ENCODE results near the gene NFATC2IP. TPM values are rescaled to one million over a fixed set of nuclear protein-coding genes. Genes with fewer than 3 reads are reported as not detected.

The NFATC2IP gene
- total and polyA plus RNA-seq, 2 of the 4 experiments (the other 2 are of a cell fraction): 10.0 to 29.1 TPM

DNA sequence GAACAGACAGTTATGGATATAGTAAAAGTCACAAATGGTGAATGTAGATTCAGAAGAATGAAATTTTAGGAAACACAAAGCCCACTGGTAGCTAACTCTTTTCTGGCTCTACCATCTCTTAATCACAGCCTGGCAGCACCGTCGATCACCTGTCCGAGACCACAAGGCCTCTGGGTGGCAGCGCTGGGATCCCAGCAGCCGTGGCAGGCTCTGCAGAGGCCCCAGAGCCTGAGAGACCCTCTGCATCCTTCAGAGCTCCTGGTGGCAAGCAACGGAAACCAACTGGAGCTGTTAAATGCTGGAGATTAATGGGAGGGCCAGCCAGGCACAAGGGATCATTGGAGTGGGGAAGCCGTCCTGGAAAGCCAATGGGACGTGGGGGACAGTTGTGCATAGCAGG is 60.4 kb downstream of the NFATC2IP start:
- Histone ChIP-seq H3K36me3 (ENCODE audit: control insufficient read depth, insufficient read depth, low read length) (no peaks in the 10 kb centered on the region), H3K27ac (ENCODE audit: insufficient read depth, low read length) (no peak overlapping the region), H3K4ac (ENCODE audit: low read depth, low read length) (no peak overlapping the region), H3K4me2 (ENCODE audit: low read depth, low read length) (no peak overlapping the region), H2AFZ (replicated peaks; ENCODE audit: low read length, poor library complexity) (no peak overlapping the region), H3K9me1 (ENCODE audit: insufficient read depth, low read length) (no peaks in the 10 kb centered on the region), H3K18ac (ENCODE audit: low read depth, low read length) (no peak overlapping the region), H2BK5ac (ENCODE audit: low read depth, low read length, poor library complexity, severe bottlenecking) (no peak overlapping the region), H3K27me3 (ENCODE audit: control insufficient read depth, insufficient read depth, low read length) (no peaks in the 10 kb centered on the region; the same call in 1 of the 2 replicates), H3K14ac (replicated peaks; ENCODE audit: low read depth, low read length) (no peak overlapping the region), H3K4me3 (ENCODE audit: insufficient read depth, low read depth, low read length) (no peak overlapping the region), H3K9me3 (ENCODE audit: control insufficient read depth, insufficient read depth, low read length) (no peaks in the 10 kb centered on the region), H4K91ac (ENCODE audit: insufficient read depth, low read depth, low read length) (no peak overlapping the region), H4K20me1 (ENCODE audit: insufficient read depth, low read length) (no peaks in the 10 kb centered on the region), H2AK9ac (replicated peaks; ENCODE audit: low read depth, low read length, poor library complexity) (no peak overlapping the region), H4K5ac (ENCODE audit: low read depth, low read length) (no peak overlapping the region), H3K79me1 (ENCODE audit: low read depth in 1 of 2, low read length in 2 of 2) (no peaks in the 10 kb centered on the region), H3K56ac (ENCODE audit: extremely low read depth, insufficient read depth, low read length) (no peak overlapping the region), H3K4me1 (ENCODE audit: control insufficient read depth, insufficient read depth, low read length) (peaks cover 2% of the 10 kb centered on the region; the same call in 1 of the 2 replicates), H2BK15ac (ENCODE audit: low read depth, low read length) (no peak overlapping the region), H3K23ac (ENCODE audit: low read depth, low read length) (no peak overlapping the region), H2BK20ac (ENCODE audit: low read depth, low read length) (no peak overlapping the region), H2AK5ac (ENCODE audit: low read depth, low read length) (no peak overlapping the region), H4K8ac (ENCODE audit: low read depth in 2 of 2, low read length in 2 of 2) (no peak overlapping the region), H3K9ac (ENCODE audit: low read depth, low read length) (no peak overlapping the region), H2BK120ac (ENCODE audit: low read depth, low read length) (no peak overlapping the region)
- ChIA-PET POLR2A (ENCODE audit: unreplicated experiment) (no interaction called here), CTCF (no interaction called here)
- BruUV-seq (replicated peaks): no TSS peak
- 59% methylated on average over 5 of the region's 8 CpGs; no CpG with 5 or more reads in 1 of the 2 experiments for WGBS, 2 experiments (ENCODE audit: extremely low coverage in 2 of 2, insufficient read length in 1 of 2)
- dilution Hi-C loops (cut with HindIII; ENCODE audit: low sequenced_read_pairs, unreplicated experiment) (no loop called here), intact Hi-C loops (cut with micrococcal nuclease) (no loop called here), in situ Hi-C loops (cut with MboI; ENCODE audit: low sequenced_read_pairs) (no loop called here)
- TF ChIP-seq RCOR1 (IDR thresholded peaks at IDR 0.05; ENCODE audit: insufficient replicate concordance, low read length) (no peak), RFX5 (IDR thresholded peaks at IDR 0.05; ENCODE audit: low read depth, low read length) (no peak), MXI1 (IDR thresholded peaks at IDR 0.05; ENCODE audit: borderline replicate concordance, low read depth, low read length) (no peak), MAFK (IDR thresholded peaks at IDR 0.05; ENCODE audit: low read depth, low read length) (no peak), POLR2A (IDR thresholded peaks at IDR 0.05; ENCODE audit: low read depth, low read length) (no peak), CHD1 (IDR thresholded peaks at IDR 0.05; ENCODE audit: low read depth, low read length) (no peak), CEBPB (IDR thresholded peaks at IDR 0.05; ENCODE audit: low read depth, low read length) (no peak), NFE2L2 (IDR thresholded peaks at IDR 0.05; ENCODE audit: low read depth, low read length) (no peak), BHLHE40 (IDR thresholded peaks at IDR 0.05; ENCODE audit: low read depth, low read length) (no peak), CTCF (conservative IDR thresholded peaks at IDR 0.05; ENCODE audit: low read depth, low read length) (no peak), MAZ (IDR thresholded peaks at IDR 0.05; ENCODE audit: borderline replicate concordance, low read depth, low read length) (no peak), RAD21 (IDR thresholded peaks at IDR 0.05; ENCODE audit: low read length) (no peak), SMC3 (IDR thresholded peaks at IDR 0.05; ENCODE audit: low read depth, low read length) (no peak), FOS (IDR thresholded peaks at IDR 0.05; ENCODE audit: low read depth, low read length) (no peak)
- TF ChIP-seq, protein P1, sequence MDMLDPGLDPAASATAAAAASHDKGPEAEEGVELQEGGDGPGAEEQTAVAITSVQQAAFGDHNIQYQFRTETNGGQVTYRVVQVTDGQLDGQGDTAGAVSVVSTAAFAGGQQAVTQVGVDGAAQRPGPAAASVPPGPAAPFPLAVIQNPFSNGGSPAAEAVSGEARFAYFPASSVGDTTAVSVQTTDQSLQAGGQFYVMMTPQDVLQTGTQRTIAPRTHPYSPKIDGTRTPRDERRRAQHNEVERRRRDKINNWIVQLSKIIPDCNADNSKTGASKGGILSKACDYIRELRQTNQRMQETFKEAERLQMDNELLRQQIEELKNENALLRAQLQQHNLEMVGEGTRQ (IDR thresholded peaks at IDR 0.05; ENCODE audit: low read depth, low read length): no peak
- TF ChIP-seq, protein P2, sequence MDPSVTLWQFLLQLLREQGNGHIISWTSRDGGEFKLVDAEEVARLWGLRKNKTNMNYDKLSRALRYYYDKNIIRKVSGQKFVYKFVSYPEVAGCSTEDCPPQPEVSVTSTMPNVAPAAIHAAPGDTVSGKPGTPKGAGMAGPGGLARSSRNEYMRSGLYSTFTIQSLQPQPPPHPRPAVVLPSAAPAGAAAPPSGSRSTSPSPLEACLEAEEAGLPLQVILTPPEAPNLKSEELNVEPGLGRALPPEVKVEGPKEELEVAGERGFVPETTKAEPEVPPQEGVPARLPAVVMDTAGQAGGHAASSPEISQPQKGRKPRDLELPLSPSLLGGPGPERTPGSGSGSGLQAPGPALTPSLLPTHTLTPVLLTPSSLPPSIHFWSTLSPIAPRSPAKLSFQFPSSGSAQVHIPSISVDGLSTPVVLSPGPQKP (IDR thresholded peaks at IDR 0.05; ENCODE audit: borderline replicate concordance, low read depth, low read length): no peak
- ATAC-seq (ENCODE audit: low read depth): no peak
- DNase-seq: no peak
